ENCODE results near the gene TYSND1. TPM values are rescaled to one million over a fixed set of nuclear protein-coding genes. Genes with fewer than 3 reads are reported as not detected.

Gene TYSND1
- total and polyA plus RNA-seq, 2 of the 13 experiments (the other 11 are each of a cell fraction or from before 2014, with no cell fraction given), result 3.3 to 8.9 TPM

- TF ChIP-seq NFKBIZ (CRISPR knock-in tag; IDR thresholded peaks at IDR 0.05) (no peak), ATF6 (CRISPR knock-in tag; conservative IDR thresholded peaks at IDR 0.05) (no peak), ZNF281 (CRISPR knock-in tag; IDR thresholded peaks at IDR 0.05; ENCODE audit: borderline replicate concordance) (no peak), MYC (CRISPR knock-in tag; IDR thresholded peaks at IDR 0.05; ENCODE audit: borderline replicate concordance) (no peak), ZNF256 (CRISPR knock-in tag; conservative IDR thresholded peaks at IDR 0.05) (no peak), ZBTB10 (CRISPR knock-in tag; IDR thresholded peaks at IDR 0.05; ENCODE audit: borderline replicate concordance) (no peak), MZF1 (CRISPR knock-in tag; IDR thresholded peaks at IDR 0.05; ENCODE audit: borderline replicate concordance) (no peak), ZBTB44 (CRISPR knock-in tag; IDR thresholded peaks at IDR 0.05) (no peak), ZNF251 (CRISPR knock-in tag; IDR thresholded peaks at IDR 0.05) (no peak)
Measured at GRCh38 chr10:70135684-70136083, 10.8 kb downstream of the TYSND1 start (continued).

Data from HepG2 (cell line).